AG08395 (cell line): ENCODE data around the gene TNFAIP8.
A peak's percentile ranks its signal among the peaks of the same experiment; 100 is the strongest.

ENCODE experiments used
- DNase-seq: peaks from one replicate; pipeline ENCODE4 v3.0.0; 2012; ENCODE audit warnings: mixed read lengths, low spot score

Gene TNFAIP8

DNA sequence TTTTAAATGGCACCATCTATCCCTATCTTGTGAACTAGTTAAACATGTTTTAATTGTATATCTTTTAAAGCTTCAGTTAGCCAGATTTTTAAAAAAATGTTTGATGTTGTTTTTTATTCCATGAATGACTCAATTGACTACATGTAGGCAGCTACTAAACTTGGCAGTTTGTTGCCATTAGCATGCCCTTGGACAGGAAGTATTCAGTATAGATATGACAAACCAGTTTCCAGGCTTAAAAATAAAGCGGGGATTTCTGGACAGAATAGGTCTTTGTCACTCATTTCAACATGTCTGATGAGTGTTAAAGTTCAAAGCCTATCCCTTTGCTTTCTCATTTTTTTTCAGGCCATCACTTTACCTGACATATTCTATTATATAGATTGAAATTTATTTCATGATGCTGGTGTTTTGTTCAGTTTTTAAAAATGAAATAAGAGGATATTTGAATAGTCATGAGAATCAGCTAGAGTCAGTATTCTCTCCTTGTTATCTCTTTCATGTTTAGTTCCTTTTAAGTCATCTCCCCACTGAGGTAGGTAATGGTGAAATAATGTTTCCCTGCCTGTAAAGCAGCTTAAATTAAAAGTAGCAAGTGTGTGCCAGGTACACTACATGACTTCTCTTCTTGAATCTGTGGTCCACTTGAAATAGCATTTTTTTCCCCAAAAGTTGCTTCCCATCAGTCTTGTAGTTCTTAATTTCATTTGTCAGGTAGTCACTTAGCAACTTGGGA is 11.9 kb downstream of the TNFAIP8 start:
- no peak for DNase-seq

GRCh38 chr5:119368238-119368630 is 12.4 kb downstream of the TNFAIP8 start:
- DNase-seq, result no peak

GRCh38 chr5:119370486-119370885 is 14.7 kb downstream of the TNFAIP8 start:
- DNase-seq, result peak; percentile 34

DNA sequence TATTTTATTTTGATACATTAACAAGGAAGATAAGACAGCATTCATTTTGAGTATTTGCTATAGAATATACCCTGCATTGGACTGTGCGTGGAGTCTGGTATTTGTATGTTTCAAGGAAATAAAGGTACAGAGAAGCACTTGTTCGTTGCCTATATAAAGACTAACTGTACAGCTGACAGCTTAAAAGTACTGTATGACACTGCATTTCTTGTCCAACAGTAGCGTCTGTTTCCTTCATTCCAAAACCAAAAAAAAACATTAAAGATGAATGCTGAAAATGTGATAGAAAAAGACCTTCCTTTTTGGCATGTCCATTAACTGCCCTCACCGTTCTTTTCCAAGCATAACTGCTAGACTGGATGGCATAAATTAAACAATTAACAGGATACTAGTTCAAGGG is 15.3 kb downstream of the TNFAIP8 start:
- DNase-seq, result no peak

DNA sequence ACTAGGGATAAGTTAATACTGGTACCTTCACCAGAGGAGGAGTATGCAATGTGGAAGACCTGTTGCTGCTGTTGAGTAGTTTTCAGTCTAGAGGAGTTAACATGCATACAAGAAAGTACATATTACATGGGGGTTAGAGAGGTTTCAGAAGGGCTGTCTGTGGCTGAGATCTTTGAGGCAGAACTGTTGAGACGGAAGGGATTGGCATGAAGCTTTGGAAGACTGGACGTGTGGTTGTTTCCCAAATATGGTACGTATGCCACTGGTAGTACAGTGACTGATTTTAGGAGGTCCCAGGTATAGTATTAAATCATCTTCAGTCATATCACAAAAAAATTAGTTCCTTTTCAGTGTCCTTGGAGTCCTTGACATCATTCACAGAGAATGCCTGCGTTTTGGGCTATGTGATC is 17.6 kb downstream of the TNFAIP8 start:
- no peak for DNase-seq

- DNase-seq, result no peak
Observed at GRCh38 chr5:119374901-119375300, 19.1 kb downstream of the TNFAIP8 start.

GRCh38 chr5:119377066-119377465 is 21.2 kb downstream of the TNFAIP8 start:
- DNase-seq, result no peak

GRCh38 chr5:119378075-119378700 is 22.4 kb downstream of the TNFAIP8 start:
- peak; percentile 53 for DNase-seq

- no peak for DNase-seq
Observed at GRCh38 chr5:119379096-119379495, 23.3 kb downstream of the TNFAIP8 start.

- DNase-seq, result no peak
Observed at GRCh38 chr5:119379942-119380547, 24.2 kb downstream of the TNFAIP8 start.

GRCh38 chr5:119382169-119382568 is 26.4 kb downstream of the TNFAIP8 start:
- DNase-seq, result no peak

GRCh38 chr5:119383008-119383407 is 27.2 kb downstream of the TNFAIP8 start:
- no peak for DNase-seq

GRCh38 chr5:119385136-119385535 is 29.3 kb downstream of the TNFAIP8 start:
- DNase-seq, result no peak

DNA sequence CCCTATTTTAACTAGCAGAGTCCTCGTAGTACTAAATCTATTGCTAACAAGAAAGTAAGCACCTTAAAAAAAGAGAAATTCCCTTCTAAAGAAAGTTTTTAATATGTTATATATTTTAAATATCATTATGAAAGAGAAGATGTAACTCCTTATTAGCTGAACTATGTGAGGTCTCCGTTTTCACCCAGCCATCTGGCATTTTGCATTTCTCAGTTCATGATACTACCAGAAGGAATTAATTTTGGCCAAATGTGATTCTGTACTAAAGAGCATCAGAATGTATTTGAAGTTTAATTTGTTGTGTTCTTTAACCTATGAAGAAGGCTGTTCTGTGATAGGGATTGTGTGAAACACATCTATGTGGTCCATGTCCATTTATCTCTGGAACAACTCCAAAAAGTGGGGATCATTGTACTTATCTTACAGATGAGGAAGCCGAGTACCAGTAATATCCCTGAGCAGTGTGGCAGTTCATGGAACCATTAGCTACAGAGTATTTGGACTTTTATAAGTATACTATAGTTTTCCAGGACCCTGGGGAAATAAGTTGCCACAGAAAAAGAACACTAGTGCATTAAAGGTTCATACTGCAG is 29.8 kb downstream of the TNFAIP8 start:
- DNase-seq, result no peak

DNA sequence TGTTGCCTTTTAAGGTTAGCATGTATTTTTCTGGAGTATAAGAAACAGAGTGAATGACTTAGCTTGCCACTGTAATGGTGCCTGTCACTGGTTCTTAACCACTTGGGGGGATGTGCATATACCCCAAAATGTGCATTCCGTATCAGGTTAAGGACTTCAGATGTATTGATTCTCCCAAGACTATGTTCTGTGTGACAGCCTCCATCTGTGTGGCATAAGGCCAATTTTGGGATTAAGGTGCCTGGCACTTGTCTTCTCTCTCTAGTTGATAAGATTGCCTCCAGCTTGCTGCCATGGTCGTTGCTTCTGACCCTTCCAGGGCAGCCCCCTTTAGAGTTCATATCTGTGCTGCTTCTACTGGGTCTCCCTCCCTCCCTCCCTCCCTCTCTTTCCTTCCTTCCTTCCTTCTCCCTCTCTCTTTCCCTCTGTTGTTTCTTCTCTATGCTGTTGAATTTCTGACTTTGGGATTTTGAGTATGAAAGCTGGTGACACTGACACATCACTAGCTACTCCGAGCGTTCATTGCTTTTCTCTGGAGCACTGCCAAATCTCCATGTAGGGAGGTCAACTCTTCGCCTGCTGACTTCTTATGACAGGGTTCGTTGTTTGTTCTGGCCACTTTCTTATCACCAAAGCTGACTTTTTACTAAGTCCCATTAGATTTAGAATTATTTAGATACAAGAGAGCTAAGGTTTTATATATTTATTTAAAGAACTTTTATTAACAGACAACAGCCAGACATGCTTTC is 31.0 kb downstream of the TNFAIP8 start:
- DNase-seq, result no peak

DNA sequence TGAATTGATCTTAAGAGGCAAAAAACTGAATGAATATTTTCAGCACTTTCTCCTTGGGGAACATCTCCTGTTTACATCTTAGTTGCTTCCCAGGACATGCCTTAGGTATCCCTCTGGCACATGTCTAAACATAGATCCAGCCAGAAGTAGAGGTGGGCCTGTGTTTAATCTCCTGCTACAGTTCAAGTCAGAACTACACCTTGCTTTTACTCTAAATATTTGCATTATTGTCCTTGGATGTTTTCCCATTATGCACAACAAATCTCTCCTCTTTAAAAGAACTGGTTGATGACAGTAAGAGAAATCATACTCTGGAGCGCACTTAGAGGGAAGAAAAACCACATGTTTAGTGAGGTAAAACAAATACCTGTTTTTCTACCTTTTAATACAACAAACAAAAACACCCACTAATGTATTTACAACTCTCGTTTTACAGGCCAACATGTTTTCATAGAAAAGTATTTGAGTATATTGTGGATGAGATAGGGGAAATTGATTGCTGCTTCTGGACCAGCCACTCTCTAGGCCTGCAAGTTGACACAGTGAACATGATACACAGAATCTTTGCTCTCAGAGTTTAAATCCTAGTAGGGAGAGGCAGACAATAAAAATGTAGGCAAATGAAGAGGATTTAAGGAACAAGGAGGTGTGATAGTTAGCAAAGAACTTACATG is 32.3 kb downstream of the TNFAIP8 start:
- DNase-seq, result no peak

- no peak for DNase-seq
Observed at GRCh38 chr5:119388619-119389190, 32.9 kb downstream of the TNFAIP8 start.

- peak; percentile 23 for DNase-seq
Observed at GRCh38 chr5:119389288-119390030, 33.6 kb downstream of the TNFAIP8 start.

DNA sequence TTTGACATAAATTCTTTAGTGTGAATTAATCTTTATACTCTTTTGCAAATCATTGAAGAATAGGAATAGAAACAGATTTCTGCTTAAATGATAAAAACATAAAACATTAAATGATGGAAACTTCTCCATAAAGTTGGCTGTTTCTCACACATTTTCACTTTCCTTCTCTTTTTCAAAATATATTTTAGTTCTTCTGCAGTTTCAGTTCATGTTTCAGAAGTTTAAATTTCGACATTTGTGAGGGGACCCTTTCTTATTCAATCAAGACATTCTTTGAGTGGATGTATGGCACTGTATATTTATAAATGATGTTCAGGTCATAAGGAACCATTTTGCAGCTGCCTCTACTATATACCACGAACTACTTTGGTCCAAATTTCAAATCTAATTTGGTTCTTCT is 34.6 kb downstream of the TNFAIP8 start:
- DNase-seq, result no peak

DNA sequence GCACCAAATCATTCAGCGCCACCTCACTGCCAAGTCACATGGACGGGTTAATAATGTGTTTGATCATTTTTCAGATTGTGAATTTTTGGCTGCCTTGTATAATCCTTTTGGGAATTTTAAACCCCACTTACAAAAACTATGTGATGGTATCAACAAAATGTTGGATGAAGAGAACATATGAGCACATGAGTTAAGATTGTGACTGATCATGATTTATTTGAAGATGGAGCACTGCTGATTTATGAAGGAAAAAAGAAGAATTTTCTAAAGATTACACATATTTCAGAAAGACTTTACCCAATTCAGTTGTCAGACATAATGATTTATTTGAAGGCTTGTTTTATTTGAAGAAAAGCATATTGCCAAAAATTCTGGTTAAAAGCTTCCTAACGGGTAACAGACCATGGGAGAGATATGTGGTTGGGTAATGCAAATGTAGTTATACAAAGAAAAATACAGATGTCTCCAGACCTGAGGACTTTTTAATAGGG is 37.4 kb downstream of the TNFAIP8 start:
- no peak for DNase-seq
